Loucy (cell line): ENCODE results near the gene PRXL2A.

Experiments used
- H2AFZ ChIP-seq: fragments of 200-600 bp; sonication (generic); 2 replicates; pipeline ENCODE4 v1.6.0; 2016; ENCODE audit warnings: antibody characterized with exemption, mild to moderate bottlenecking, low read length, moderate library complexity
- H3F3A ChIP-seq: fragments of 200-600 bp; 2 replicates; pipeline ENCODE4 v1.6.0; 2016; ENCODE audit warnings: antibody characterized with exemption, low read depth, mild to moderate bottlenecking
- H3K27me3 ChIP-seq: fragments of 200-600 bp; sonication (generic); 2 replicates; pipeline ENCODE4 v1.6.1; 2014; ENCODE audit warnings: low read length, mild to moderate bottlenecking; ENCODE audit not compliant: insufficient read depth, poor library complexity, severe bottlenecking
- H3K36me3 ChIP-seq: fragments of 200-600 bp; sonication (generic); 2 replicates; pipeline ENCODE4 v1.6.1; 2016; ENCODE audit warnings: low read length; ENCODE audit not compliant: insufficient read depth
- H3K4me1 ChIP-seq: fragments of 200-600 bp; sonication (generic); 2 replicates; pipeline ENCODE4 v1.5.1; 2014; ENCODE audit warnings: low read length, mild to moderate bottlenecking; ENCODE audit not compliant: insufficient read depth, poor library complexity, severe bottlenecking
- H3K4me2 ChIP-seq: fragments of 200-600 bp; sonication (generic); 2 replicates; pipeline ENCODE4 v1.6.0; 2014; ENCODE audit warnings: antibody characterized with exemption, low read length, low read depth, mild to moderate bottlenecking; ENCODE audit not compliant: poor library complexity, severe bottlenecking
- H3K4me3 ChIP-seq: fragments of 200-600 bp; sonication (generic); 2 replicates; pipeline ENCODE4 v1.5.1; 2014; ENCODE audit warnings: low read length, mild to moderate bottlenecking, mixed read lengths; ENCODE audit not compliant: poor library complexity, severe bottlenecking
- H3K79me2 ChIP-seq: fragments of 200-600 bp; sonication (generic); 2 replicates; pipeline ENCODE4 v1.6.1; 2014; ENCODE audit warnings: low read length; ENCODE audit not compliant: insufficient read depth
- H3K9ac ChIP-seq: fragments of 200-600 bp; sonication (generic); 2 replicates; pipeline ENCODE4 v1.6.0; 2014; ENCODE audit warnings: mild to moderate bottlenecking, low read depth, low read length, moderate library complexity; ENCODE audit not compliant: poor library complexity, severe bottlenecking
- H3K9me2 ChIP-seq: fragments of 200-600 bp; sonication (generic); replicated peaks from 2 replicates; pipeline ENCODE4 v1.6.1; 2016; ENCODE audit warnings: low read depth, low read length, mixed read lengths
- H3K9me3 ChIP-seq: fragments of 200-600 bp; sonication (generic); 2 replicates; pipeline ENCODE4 v1.6.1; 2014; ENCODE audit warnings: mild to moderate bottlenecking, antibody characterized with exemption, low read length, low read depth; ENCODE audit not compliant: insufficient read depth
- H4K20me1 ChIP-seq: fragments of 200-600 bp; sonication (generic); 2 replicates; pipeline ENCODE4 v1.6.0; 2014; ENCODE audit warnings: antibody characterized with exemption, low read length, mild to moderate bottlenecking; ENCODE audit not compliant: insufficient read depth, poor library complexity, severe bottlenecking
- EZH2phosphoT487 ChIP-seq: fragments of 200-600 bp; IDR thresholded peaks from 2 replicates; pipeline ENCODE4 v1.6.1; 2018; ENCODE audit warnings: antibody characterized with exemption, mild to moderate bottlenecking, moderate library complexity, borderline replicate concordance
- TF ChIP-seq, protein P1 (sequence below): fragments of 200-600 bp; sonication (generic); conservative IDR thresholded peaks from 2 replicates; pipeline ENCODE4 v1.5.1; 2014; ENCODE audit warnings: mild to moderate bottlenecking, antibody characterized with exemption, low read length

The PRXL2A gene

GRCh38 chr10:80410578-80411145 lies 2.3 kb downstream of the PRXL2A start:
- no peaks in the 10 kb centered on the region for H3K27me3 ChIP-seq
- peak overlapping the region; percentile 86 for H3K4me3 ChIP-seq
- TF ChIP-seq, protein P1, sequence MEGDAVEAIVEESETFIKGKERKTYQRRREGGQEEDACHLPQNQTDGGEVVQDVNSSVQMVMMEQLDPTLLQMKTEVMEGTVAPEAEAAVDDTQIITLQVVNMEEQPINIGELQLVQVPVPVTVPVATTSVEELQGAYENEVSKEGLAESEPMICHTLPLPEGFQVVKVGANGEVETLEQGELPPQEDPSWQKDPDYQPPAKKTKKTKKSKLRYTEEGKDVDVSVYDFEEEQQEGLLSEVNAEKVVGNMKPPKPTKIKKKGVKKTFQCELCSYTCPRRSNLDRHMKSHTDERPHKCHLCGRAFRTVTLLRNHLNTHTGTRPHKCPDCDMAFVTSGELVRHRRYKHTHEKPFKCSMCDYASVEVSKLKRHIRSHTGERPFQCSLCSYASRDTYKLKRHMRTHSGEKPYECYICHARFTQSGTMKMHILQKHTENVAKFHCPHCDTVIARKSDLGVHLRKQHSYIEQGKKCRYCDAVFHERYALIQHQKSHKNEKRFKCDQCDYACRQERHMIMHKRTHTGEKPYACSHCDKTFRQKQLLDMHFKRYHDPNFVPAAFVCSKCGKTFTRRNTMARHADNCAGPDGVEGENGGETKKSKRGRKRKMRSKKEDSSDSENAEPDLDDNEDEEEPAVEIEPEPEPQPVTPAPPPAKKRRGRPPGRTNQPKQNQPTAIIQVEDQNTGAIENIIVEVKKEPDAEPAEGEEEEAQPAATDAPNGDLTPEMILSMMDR: no peak
- no peak for TF ChIP-seq EZH2phosphoT487
- peak overlapping the region; percentile 88 for H3K9ac ChIP-seq
- peaks cover 15% of the 10 kb centered on the region for H4K20me1 ChIP-seq
- no peaks in the 10 kb centered on the region for H3F3A ChIP-seq
- H3K79me2 ChIP-seq: peaks cover 73% of the 10 kb centered on the region
- no peaks in the 10 kb centered on the region for H3K36me3 ChIP-seq
- H3K4me2 ChIP-seq: peak overlapping the region; percentile 73
- no peaks in the 10 kb centered on the region for H3K9me3 ChIP-seq
- H2AFZ ChIP-seq: no peak overlapping the region
- H3K4me1 ChIP-seq: peaks cover 70% of the 10 kb centered on the region
- no peaks in the 10 kb centered on the region for H3K9me2 ChIP-seq

- H3K36me3 ChIP-seq: no peaks in the 10 kb centered on the region
- peaks cover 21% of the 10 kb centered on the region for H4K20me1 ChIP-seq
- H3K9me2 ChIP-seq: no peaks in the 10 kb centered on the region
- no peaks in the 10 kb centered on the region for H3K27me3 ChIP-seq
- H3F3A ChIP-seq: no peaks in the 10 kb centered on the region
- H3K4me3 ChIP-seq: peak overlapping the region; percentile 86
- H3K79me2 ChIP-seq: peaks cover 79% of the 10 kb centered on the region
- no peak for TF ChIP-seq EZH2phosphoT487
- TF ChIP-seq, protein P1: no peak
- H2AFZ ChIP-seq: no peak overlapping the region
- peak overlapping the region; percentile 73 for H3K4me2 ChIP-seq
- H3K4me1 ChIP-seq: peaks cover 71% of the 10 kb centered on the region
- H3K9me3 ChIP-seq: no peaks in the 10 kb centered on the region
- peak overlapping the region; percentile 88 for H3K9ac ChIP-seq
These were observed 2.9 kb downstream of the PRXL2A start for GRCh38 chr10:80411267-80411668.

- Histone ChIP-seq H3K4me2 (peak overlapping the region; percentile 73), H3K9ac (peak overlapping the region; percentile 88), H2AFZ (no peak overlapping the region), H3K27me3 (no peaks in the 10 kb centered on the region), H3K36me3 (no peaks in the 10 kb centered on the region), H3F3A (no peaks in the 10 kb centered on the region), H3K9me3 (no peaks in the 10 kb centered on the region), H3K9me2 (no peaks in the 10 kb centered on the region), H3K4me3 (peak overlapping the region; percentile 86), H4K20me1 (peaks cover 26% of the 10 kb centered on the region), H3K79me2 (peaks cover 82% of the 10 kb centered on the region), H3K4me1 (peaks cover 76% of the 10 kb centered on the region)
- TF ChIP-seq, protein P1: no peak
- TF ChIP-seq EZH2phosphoT487: no peak
These were observed 3.4 kb downstream of the PRXL2A start for GRCh38 chr10:80411681-80412220.
